ENCODE data around the gene SYT14. TPM values are rescaled to one million over a fixed set of nuclear protein-coding genes. Genes with fewer than 3 reads are reported as not detected.
"Not testable (repeated sequence)": the region's sequence is repeated elsewhere in the genome, so short reads cannot be mapped to it uniquely, and the experiment has no call there.

The SYT14 gene
- polyA plus RNA-seq, 1 donor from 2014 or later, result 21.9 TPM

DNA sequence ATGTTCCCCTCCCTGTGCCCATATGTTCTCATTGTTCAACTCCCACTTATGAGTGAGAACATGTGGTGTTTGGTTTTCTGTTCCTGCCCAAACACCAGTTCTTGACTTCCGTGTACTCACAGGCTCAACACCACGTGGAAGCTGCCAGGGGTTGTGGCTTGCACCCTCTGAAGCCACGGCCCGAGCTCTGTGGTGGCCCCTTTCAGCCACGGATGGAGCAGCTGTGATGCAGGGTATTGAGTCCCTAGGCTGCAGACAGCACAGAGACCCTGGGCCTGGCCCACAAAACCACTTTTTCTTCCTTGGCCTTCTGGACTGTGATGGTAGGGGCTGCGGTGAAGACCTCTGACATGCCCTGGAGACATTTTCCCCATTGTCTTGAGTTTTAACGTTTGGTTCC, 111.6 kb downstream of the SYT14 start:
- Histone ChIP-seq H3K36me3 (ENCODE audit: insufficient read depth, low read length) (no peaks in the 10 kb centered on the region), H3K27ac (ENCODE audit: low read length) (no peak overlapping the region), H3K9me2 (ENCODE audit: insufficient read depth, low read length) (no peaks in the 10 kb centered on the region), H3K9ac (ENCODE audit: low read length) (no peak overlapping the region), H3K4me3 (ENCODE audit: low read length) (no peak overlapping the region), H3K27me3 (ENCODE audit: insufficient read depth, low read depth, low read length) (no peaks in the 10 kb centered on the region), H4K20me1 (ENCODE audit: insufficient read depth) (no peaks in the 10 kb centered on the region), H3K79me2 (replicated peaks; ENCODE audit: insufficient read depth, low read length) (no peaks in the 10 kb centered on the region), H3F3A (ENCODE audit: insufficient read depth, low read length, poor library complexity, severe bottlenecking) (no peaks in the 10 kb centered on the region), H3K9me3 (ENCODE audit: low read length) (no peaks in the 10 kb centered on the region), H3K4me2 (ENCODE audit: low read length) (no peak overlapping the region), H2AFZ (ENCODE audit: low read depth, low read length) (no peak overlapping the region)
- TF ChIP-seq EP300 (conservative IDR thresholded peaks at IDR 0.05; ENCODE audit: poor library complexity, severe bottlenecking) (no peak), RAD21 (conservative IDR thresholded peaks at IDR 0.05) (no peak), SMC3 (conservative IDR thresholded peaks at IDR 0.05; ENCODE audit: poor library complexity) (no peak), POLR2AphosphoS5 (IDR thresholded peaks at IDR 0.05) (no peak)
- TF ChIP-seq, protein P1, sequence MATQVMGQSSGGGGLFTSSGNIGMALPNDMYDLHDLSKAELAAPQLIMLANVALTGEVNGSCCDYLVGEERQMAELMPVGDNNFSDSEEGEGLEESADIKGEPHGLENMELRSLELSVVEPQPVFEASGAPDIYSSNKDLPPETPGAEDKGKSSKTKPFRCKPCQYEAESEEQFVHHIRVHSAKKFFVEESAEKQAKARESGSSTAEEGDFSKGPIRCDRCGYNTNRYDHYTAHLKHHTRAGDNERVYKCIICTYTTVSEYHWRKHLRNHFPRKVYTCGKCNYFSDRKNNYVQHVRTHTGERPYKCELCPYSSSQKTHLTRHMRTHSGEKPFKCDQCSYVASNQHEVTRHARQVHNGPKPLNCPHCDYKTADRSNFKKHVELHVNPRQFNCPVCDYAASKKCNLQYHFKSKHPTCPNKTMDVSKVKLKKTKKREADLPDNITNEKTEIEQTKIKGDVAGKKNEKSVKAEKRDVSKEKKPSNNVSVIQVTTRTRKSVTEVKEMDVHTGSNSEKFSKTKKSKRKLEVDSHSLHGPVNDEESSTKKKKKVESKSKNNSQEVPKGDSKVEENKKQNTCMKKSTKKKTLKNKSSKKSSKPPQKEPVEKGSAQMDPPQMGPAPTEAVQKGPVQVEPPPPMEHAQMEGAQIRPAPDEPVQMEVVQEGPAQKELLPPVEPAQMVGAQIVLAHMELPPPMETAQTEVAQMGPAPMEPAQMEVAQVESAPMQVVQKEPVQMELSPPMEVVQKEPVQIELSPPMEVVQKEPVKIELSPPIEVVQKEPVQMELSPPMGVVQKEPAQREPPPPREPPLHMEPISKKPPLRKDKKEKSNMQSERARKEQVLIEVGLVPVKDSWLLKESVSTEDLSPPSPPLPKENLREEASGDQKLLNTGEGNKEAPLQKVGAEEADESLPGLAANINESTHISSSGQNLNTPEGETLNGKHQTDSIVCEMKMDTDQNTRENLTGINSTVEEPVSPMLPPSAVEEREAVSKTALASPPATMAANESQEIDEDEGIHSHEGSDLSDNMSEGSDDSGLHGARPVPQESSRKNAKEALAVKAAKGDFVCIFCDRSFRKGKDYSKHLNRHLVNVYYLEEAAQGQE (IDR thresholded peaks at IDR 0.05; ENCODE audit: borderline replicate concordance), result no peak

DNA sequence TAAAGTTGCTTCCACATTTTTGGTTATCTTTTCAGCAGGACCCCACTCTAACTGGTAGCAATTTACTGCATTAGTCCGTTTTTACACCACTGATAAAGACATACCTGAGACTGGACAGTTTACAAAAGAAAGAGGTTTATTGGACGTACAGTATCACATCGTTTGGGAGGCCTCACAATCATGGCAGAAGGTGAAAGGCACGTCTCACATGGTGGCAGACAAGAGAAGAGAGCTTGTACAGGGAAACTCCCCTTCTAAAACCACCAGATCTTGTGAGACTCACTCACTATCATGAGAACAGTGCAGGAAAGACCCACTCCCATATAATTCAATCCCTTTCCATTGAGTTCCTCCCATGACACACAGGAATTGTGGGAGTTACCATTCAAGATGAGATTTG, 112.5 kb downstream of the SYT14 start:
- H3F3A ChIP-seq (ENCODE audit: insufficient read depth, low read length, poor library complexity, severe bottlenecking); H2AFZ ChIP-seq (ENCODE audit: low read depth, low read length); H3K4me3 ChIP-seq (ENCODE audit: low read length); H3K9ac ChIP-seq (ENCODE audit: low read length); H3K79me2 ChIP-seq (replicated peaks; ENCODE audit: insufficient read depth, low read length); H3K27me3 ChIP-seq (ENCODE audit: insufficient read depth, low read depth, low read length); H3K9me3 ChIP-seq (ENCODE audit: low read length); H3K9me2 ChIP-seq (ENCODE audit: insufficient read depth, low read length); H3K27ac ChIP-seq (ENCODE audit: low read length); H4K20me1 ChIP-seq (ENCODE audit: insufficient read depth); H3K36me3 ChIP-seq (ENCODE audit: insufficient read depth, low read length); H3K4me2 ChIP-seq (ENCODE audit: low read length): not testable (repeated sequence)

DNA sequence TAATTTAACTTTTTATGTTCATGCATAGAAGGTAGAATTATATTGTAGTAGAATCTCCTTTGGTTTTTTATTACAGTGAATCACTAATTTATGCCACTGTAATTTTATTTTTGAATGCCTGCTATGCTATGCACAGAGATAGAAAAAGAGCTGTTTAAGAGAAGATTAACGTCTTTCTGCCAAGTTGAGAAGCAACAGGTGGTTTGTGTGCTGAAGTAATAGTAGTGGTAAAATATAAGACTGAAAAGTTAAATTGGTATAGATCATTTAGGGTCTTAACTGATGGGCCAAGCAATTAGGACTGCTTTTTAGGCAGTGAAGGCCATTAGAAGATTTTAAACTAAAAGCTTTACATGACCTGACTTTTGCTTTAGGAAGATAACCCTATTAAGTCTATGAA, 115.1 kb downstream of the SYT14 start:
- Histone ChIP-seq H3K4me3 (ENCODE audit: low read length) (no peak overlapping the region), H3K9ac (ENCODE audit: low read length) (no peak overlapping the region), H3K36me3 (ENCODE audit: insufficient read depth, low read length) (no peaks in the 10 kb centered on the region), H2AFZ (ENCODE audit: low read depth, low read length) (no peak overlapping the region), H3K79me2 (replicated peaks; ENCODE audit: insufficient read depth, low read length) (no peaks in the 10 kb centered on the region), H4K20me1 (ENCODE audit: insufficient read depth) (no peaks in the 10 kb centered on the region), H3K4me2 (ENCODE audit: low read length) (no peak overlapping the region), H3K9me3 (ENCODE audit: low read length) (no peaks in the 10 kb centered on the region), H3K9me2 (ENCODE audit: insufficient read depth, low read length) (no peaks in the 10 kb centered on the region), H3F3A (ENCODE audit: insufficient read depth, low read length, poor library complexity, severe bottlenecking) (no peaks in the 10 kb centered on the region), H3K27ac (ENCODE audit: low read length) (no peak overlapping the region), H3K27me3 (ENCODE audit: insufficient read depth, low read depth, low read length) (no peaks in the 10 kb centered on the region)
- TF ChIP-seq SMC3 (conservative IDR thresholded peaks at IDR 0.05; ENCODE audit: poor library complexity) (no peak), RAD21 (conservative IDR thresholded peaks at IDR 0.05) (no peak), EP300 (conservative IDR thresholded peaks at IDR 0.05; ENCODE audit: poor library complexity, severe bottlenecking) (no peak)
- TF ChIP-seq, protein P1 (IDR thresholded peaks at IDR 0.05; ENCODE audit: borderline replicate concordance), result no peak

All from neural cell (in vitro differentiated cells).